MM.1S (cell line): ENCODE data around the gene HNRNPDL.

Source experiments
- DNase-seq: peaks from one replicate; pipeline ENCODE4 v3.0.0-alpha.2; 2015
- H2AFZ ChIP-seq: fragments of 300-600 bp; sonication (generic); 2 replicates; pipeline ENCODE4 v1.6.0; 2016; ENCODE audit warnings: antibody characterized with exemption, low read length
- H3F3A ChIP-seq: fragments of 300-600 bp; sonication (generic); 2 replicates; pipeline ENCODE4 v1.6.1; 2016; ENCODE audit warnings: mild to moderate bottlenecking, antibody characterized with exemption, low read length, moderate library complexity, mixed read lengths; ENCODE audit not compliant: insufficient read depth
- H3K27ac ChIP-seq: fragments of 300-600 bp; sonication (generic); 2 replicates; pipeline ENCODE4 v1.5.1; 2016; ENCODE audit warnings: mild to moderate bottlenecking, low read length
- H3K27me3 ChIP-seq: fragments of 300-600 bp; sonication (generic); replicated peaks from 2 replicates; pipeline ENCODE4 v1.6.0; 2016; ENCODE audit warnings: low read length; ENCODE audit not compliant: insufficient read depth
- H3K36me3 ChIP-seq: fragments of 300-600 bp; sonication (generic); replicated peaks from 2 replicates; pipeline ENCODE4 v1.6.1; 2016; ENCODE audit warnings: mild to moderate bottlenecking, low read length, mixed read lengths; ENCODE audit not compliant: insufficient read depth
- H3K4me1 ChIP-seq: fragments of 300-600 bp; sonication (generic); 2 replicates; pipeline ENCODE4 v1.6.1; 2016; ENCODE audit warnings: low read length, mixed read lengths
- H3K4me2 ChIP-seq: fragments of 300-600 bp; sonication (generic); 2 replicates; pipeline ENCODE4 v1.6.0; 2016; ENCODE audit warnings: low read depth, low read length
- H3K4me3 ChIP-seq: fragments of 300-600 bp; sonication (generic); 2 replicates; pipeline ENCODE4 v1.5.1; 2016; ENCODE audit warnings: low read length, mixed read lengths
- H3K79me2 ChIP-seq: fragments of 300-600 bp; sonication (generic); 2 replicates; pipeline ENCODE4 v1.6.1; 2016; ENCODE audit warnings: mixed run types, low read length, mixed read lengths
- H3K9ac ChIP-seq: fragments of 300-600 bp; sonication (generic); 2 replicates; pipeline ENCODE4 v1.6.1; 2016; ENCODE audit warnings: low read length, mixed read lengths
- H3K9me2 ChIP-seq: fragments of 300-600 bp; sonication (generic); replicated peaks from 2 replicates; pipeline ENCODE4 v1.6.1; 2016; ENCODE audit warnings: mild to moderate bottlenecking, low read length, mixed read lengths; ENCODE audit not compliant: insufficient read depth
- H3K9me3 ChIP-seq: fragments of 300-600 bp; sonication (generic); replicated peaks from 2 replicates; pipeline ENCODE4 v1.6.1; 2016; ENCODE audit warnings: mild to moderate bottlenecking, low read length, mixed read lengths; ENCODE audit not compliant: insufficient read depth
- H4K20me1 ChIP-seq: fragments of 300-600 bp; sonication (generic); 2 replicates; pipeline ENCODE4 v1.6.1; 2016; ENCODE audit warnings: mild to moderate bottlenecking, low read length, moderate library complexity, mixed read lengths; ENCODE audit not compliant: insufficient read depth
- CTCF ChIP-seq: fragments of 300-600 bp; sonication (generic); IDR thresholded peaks from 2 replicates; pipeline ENCODE4 v1.5.1; 2016; ENCODE audit warnings: antibody characterized with exemption, low read length, mixed read lengths
- EZH2 ChIP-seq: fragments of 300-600 bp; sonication (generic); optimal IDR thresholded peaks from 2 replicates; pipeline ENCODE3; 2017; ENCODE audit warnings: low read depth, mild to moderate bottlenecking, antibody characterized with exemption, low read length, mixed read lengths
- EZH2phosphoT487 ChIP-seq: fragments of 300-600 bp; sonication (generic); IDR thresholded peaks from 2 replicates; pipeline ENCODE4 v1.6.1; 2018; ENCODE audit warnings: antibody characterized with exemption, low read length

HNRNPDL gene

GRCh38 chr4:82380831-82381230 lies 49.4 kb downstream of the HNRNPDL start:
- DNase-seq, result no peak
- H4K20me1 ChIP-seq, result no peaks in the 10 kb centered on the region
- no peaks in the 10 kb centered on the region for H3K9me2 ChIP-seq
- H3K4me3 ChIP-seq, result no peak overlapping the region
- H2AFZ ChIP-seq, result no peak overlapping the region
- TF ChIP-seq EZH2phosphoT487, result no peak
- no peak for TF ChIP-seq CTCF
- no peak for TF ChIP-seq EZH2
- peaks cover 3% of the 10 kb centered on the region; the same call in 1 of the 2 replicates for H3K4me1 ChIP-seq
- H3K27me3 ChIP-seq, result no peaks in the 10 kb centered on the region
- H3K36me3 ChIP-seq, result no peaks in the 10 kb centered on the region
- peaks cover 8% of the 10 kb centered on the region for H3K79me2 ChIP-seq
- H3K9me3 ChIP-seq, result no peaks in the 10 kb centered on the region
- no peak overlapping the region for H3K4me2 ChIP-seq
- H3F3A ChIP-seq, result no peaks in the 10 kb centered on the region
- no peak overlapping the region for H3K27ac ChIP-seq
- no peak overlapping the region for H3K9ac ChIP-seq

GRCh38 chr4:82380344-82380743 lies 49.9 kb downstream of the HNRNPDL start:
- Histone ChIP-seq H3K36me3 (no peaks in the 10 kb centered on the region), H3K9me2 (no peaks in the 10 kb centered on the region), H3K4me2 (no peak overlapping the region), H4K20me1 (no peaks in the 10 kb centered on the region), H3K9ac (no peak overlapping the region), H3K4me1 (peaks cover 6% of the 10 kb centered on the region; the same call in 1 of the 2 replicates), H3K79me2 (peaks cover 13% of the 10 kb centered on the region), H3K27ac (no peak overlapping the region), H3K4me3 (no peak overlapping the region), H3F3A (no peaks in the 10 kb centered on the region), H2AFZ (no peak overlapping the region), H3K9me3 (no peaks in the 10 kb centered on the region), H3K27me3 (no peaks in the 10 kb centered on the region)
- no peak for DNase-seq
- TF ChIP-seq EZH2 (no peak), CTCF (no peak), EZH2phosphoT487 (no peak)

- TF ChIP-seq CTCF (no peak), EZH2phosphoT487 (no peak), EZH2 (no peak)
- DNase-seq, result no peak
Measured at GRCh38 chr4:82376109-82376508, 54.2 kb downstream of the HNRNPDL start.

More at GRCh38 chr4:82376109-82376508, 54.2 kb downstream of the HNRNPDL start:
- 0 out of 2 replicates have a peak overlapping the region, but pooled peaks have one; percentile 6 for H3K4me2 ChIP-seq
- no peaks in the 10 kb centered on the region for H3K27me3 ChIP-seq
- no peak overlapping the region for H3K27ac ChIP-seq
- no peak overlapping the region for H3K9ac ChIP-seq
- H3F3A ChIP-seq, result peaks cover 22% of the 10 kb centered on the region
- H3K9me3 ChIP-seq, result no peaks in the 10 kb centered on the region
- peaks cover 6% of the 10 kb centered on the region; the same call in 1 of the 2 replicates for H3K4me1 ChIP-seq
- H2AFZ ChIP-seq, result no peak overlapping the region
- no peaks in the 10 kb centered on the region for H3K9me2 ChIP-seq
- H3K79me2 ChIP-seq, result peaks cover 50% of the 10 kb centered on the region
- peaks cover 3% of the 10 kb centered on the region; the same call in 1 of the 2 replicates for H3K36me3 ChIP-seq
- H3K4me3 ChIP-seq, result no peak overlapping the region
- H4K20me1 ChIP-seq, result peaks cover 13% of the 10 kb centered on the region
